GM12892 (cell line): ENCODE measurements around the gene P2RY6.

Source experiments
- POLR2A ChIP-seq: IDR thresholded peaks from 2 replicates; pipeline ENCODE4 v1.6.1; 2011; ENCODE audit warnings: low read depth, low read length, control low read depth
- POLR2AphosphoS5 ChIP-seq: IDR thresholded peaks from 2 replicates; pipeline ENCODE4 v1.6.1; 2011; ENCODE audit warnings: low read depth, low read length, control low read depth

DNA sequence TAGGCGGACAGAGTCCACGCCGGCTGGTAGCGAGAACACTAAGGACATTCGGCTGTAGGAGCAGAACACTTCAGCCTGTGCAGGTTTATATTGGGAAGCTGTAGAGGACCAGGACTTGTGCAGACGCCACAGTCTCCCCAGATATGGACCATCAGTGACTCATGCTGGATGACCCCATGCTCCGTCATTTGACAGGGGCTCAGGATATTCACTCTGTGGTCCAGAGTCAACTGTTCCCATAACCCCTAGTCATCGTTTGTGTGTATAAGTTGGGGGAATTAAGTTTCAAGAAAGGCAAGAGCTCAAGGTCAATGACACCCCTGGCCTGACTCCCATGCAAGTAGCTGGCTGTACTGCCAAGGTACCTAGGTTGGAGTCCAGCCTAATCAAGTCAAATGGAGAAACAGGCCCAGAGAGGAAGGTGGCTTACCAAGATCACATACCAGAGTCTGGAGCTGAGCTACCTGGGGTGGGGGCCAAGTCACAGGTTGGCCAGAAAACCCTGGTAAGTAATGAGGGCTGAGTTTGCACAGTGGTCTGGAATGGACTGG, 36.8 kb upstream of the P2RY6 start:
- TF ChIP-seq POLR2A (no peak), POLR2AphosphoS5 (no peak)
